Measurements from ENCODE around the gene TERF2IP. TPM values are rescaled to one million over a fixed set of nuclear protein-coding genes. Genes with fewer than 3 reads are reported as not detected.
A peak's percentile ranks its signal among the peaks of the same experiment; 100 is the strongest.

TERF2IP gene
- total RNA-seq, 2 experiments from 2014 or later: 41.6 to 64.3 TPM

DNA sequence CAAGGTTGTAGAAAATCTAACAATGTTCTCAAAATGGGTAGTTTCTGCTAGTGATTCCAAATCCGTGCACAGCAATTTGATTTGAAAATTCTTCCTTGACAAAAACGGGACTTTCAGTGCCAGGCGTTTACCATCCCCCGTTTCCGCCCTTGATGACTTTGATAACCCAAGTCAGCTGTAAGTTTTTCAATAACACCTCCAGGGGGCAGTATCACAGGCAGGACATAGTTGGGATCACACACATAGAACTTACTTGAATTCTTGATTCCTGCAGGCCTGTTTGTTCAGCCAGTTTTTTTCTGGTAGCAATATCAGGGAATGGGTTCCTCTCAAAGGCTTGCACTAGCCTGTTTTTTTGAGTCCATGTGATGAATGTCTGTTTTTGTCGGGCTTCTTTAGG lies 48.1 kb downstream of the TERF2IP start:
- Histone ChIP-seq H3K9me2 (ENCODE audit: insufficient read depth, low read length) (no peaks in the 10 kb centered on the region), H3K79me2 (ENCODE audit: insufficient read depth, low read depth, low read length) (no peaks in the 10 kb centered on the region), H2AFZ (ENCODE audit: low read length) (no peak overlapping the region), H3K4me2 (ENCODE audit: low read length) (no peak overlapping the region), H3K36me3 (ENCODE audit: insufficient read depth, low read length) (no peaks in the 10 kb centered on the region), H3K4me1 (ENCODE audit: insufficient read depth, low read length, poor library complexity, severe bottlenecking) (no peaks in the 10 kb centered on the region), H3K27ac (ENCODE audit: low read depth, low read length, poor library complexity, severe bottlenecking) (no peak overlapping the region), H3K4me3 (ENCODE audit: low read depth, low read length, poor library complexity, severe bottlenecking) (no peak overlapping the region), H3K9me3 (ENCODE audit: low read length) (no peaks in the 10 kb centered on the region), H4K20me1 (ENCODE audit: insufficient read depth, low read length) (no peaks in the 10 kb centered on the region)
- intact Hi-C loops (cut with micrococcal nuclease; ENCODE audit: unreplicated experiment): no loop called here
- TF ChIP-seq CTCF (conservative IDR thresholded peaks at IDR 0.05; ENCODE audit: low read length): peak; percentile 62
- TF ChIP-seq EZH2phosphoT487 (IDR thresholded peaks at IDR 0.05; ENCODE audit: borderline replicate concordance, low read depth, low read length): no peak
- peak; percentile 3 for DNase-seq (ENCODE audit: low spot score)
- no TSS peak for BruUV-seq (replicated peaks)
- CTCF ChIA-PET (ENCODE audit: unreplicated experiment): no interaction called here
- POLR2A ChIA-PET: interaction anchor here (0.7 kb wide), 1 partner anchor 9 kb away, joined by 3 read pairs; no protein-coding TSS in a partner anchor

GRCh38 chr16:75697571-75697970 lies 50.0 kb downstream of the TERF2IP start:
- Histone ChIP-seq H3K9me2 (ENCODE audit: insufficient read depth, low read length) (no peaks in the 10 kb centered on the region), H3K9me3 (ENCODE audit: low read length) (no peaks in the 10 kb centered on the region), H3K4me1 (ENCODE audit: insufficient read depth, low read length, poor library complexity, severe bottlenecking) (no peaks in the 10 kb centered on the region), H3K79me2 (ENCODE audit: insufficient read depth, low read depth, low read length) (no peaks in the 10 kb centered on the region), H2AFZ (ENCODE audit: low read length) (no peak overlapping the region), H3K36me3 (ENCODE audit: insufficient read depth, low read length) (no peaks in the 10 kb centered on the region), H3K4me3 (ENCODE audit: low read depth, low read length, poor library complexity, severe bottlenecking) (no peak overlapping the region), H4K20me1 (ENCODE audit: insufficient read depth, low read length) (no peaks in the 10 kb centered on the region), H3K4me2 (ENCODE audit: low read length) (no peak overlapping the region), H3K27ac (ENCODE audit: low read depth, low read length, poor library complexity, severe bottlenecking) (no peak overlapping the region)
- no TSS peak for BruUV-seq (replicated peaks)
- TF ChIP-seq CTCF (conservative IDR thresholded peaks at IDR 0.05; ENCODE audit: low read length) (no peak), EZH2phosphoT487 (IDR thresholded peaks at IDR 0.05; ENCODE audit: borderline replicate concordance, low read depth, low read length) (no peak)
- CTCF ChIA-PET (ENCODE audit: unreplicated experiment): no interaction called here
- POLR2A ChIA-PET: no interaction called here
- intact Hi-C loops (cut with micrococcal nuclease; ENCODE audit: unreplicated experiment): no loop called here
- DNase-seq (ENCODE audit: low spot score): no peak

- intact Hi-C loops (cut with micrococcal nuclease; ENCODE audit: unreplicated experiment): no loop called here
- Histone ChIP-seq H3K9me2 (ENCODE audit: insufficient read depth, low read length) (no peaks in the 10 kb centered on the region), H3K79me2 (ENCODE audit: insufficient read depth, low read depth, low read length) (no peaks in the 10 kb centered on the region), H3K36me3 (ENCODE audit: insufficient read depth, low read length) (no peaks in the 10 kb centered on the region), H3K4me1 (ENCODE audit: insufficient read depth, low read length, poor library complexity, severe bottlenecking) (no peaks in the 10 kb centered on the region), H2AFZ (ENCODE audit: low read length) (no peak within 1 kb of the TSS), H3K27ac (ENCODE audit: low read depth, low read length, poor library complexity, severe bottlenecking) (no peak within 1 kb of the TSS), H3K9me3 (ENCODE audit: low read length) (no peaks in the 10 kb centered on the region), H3K4me3 (ENCODE audit: low read depth, low read length, poor library complexity, severe bottlenecking) (no peak within 1 kb of the TSS), H4K20me1 (ENCODE audit: insufficient read depth, low read length) (no peaks in the 10 kb centered on the region), H3K4me2 (ENCODE audit: low read length) (no peak within 1 kb of the TSS)
- TF ChIP-seq EZH2phosphoT487 (IDR thresholded peaks at IDR 0.05; ENCODE audit: borderline replicate concordance, low read depth, low read length) (no peak), CTCF (conservative IDR thresholded peaks at IDR 0.05; ENCODE audit: low read length) (no peak)
- CTCF ChIA-PET (ENCODE audit: unreplicated experiment): no interaction called here
- BruUV-seq (replicated peaks): no TSS peak
- no peak for DNase-seq (ENCODE audit: low spot score)
- POLR2A ChIA-PET: no interaction called here
Measured at GRCh38 chr16:75701361-75701760, 53.8 kb downstream of the TERF2IP start, which contains the start of gene DUXB. Gene DUXB (minus strand): TSS chr16:75701461. CDS start chr16:75701418, 43 bp downstream.

All from OCI-LY7 (cell line).